ENCODE data around the gene REEP6.

The REEP6 gene

DNA sequence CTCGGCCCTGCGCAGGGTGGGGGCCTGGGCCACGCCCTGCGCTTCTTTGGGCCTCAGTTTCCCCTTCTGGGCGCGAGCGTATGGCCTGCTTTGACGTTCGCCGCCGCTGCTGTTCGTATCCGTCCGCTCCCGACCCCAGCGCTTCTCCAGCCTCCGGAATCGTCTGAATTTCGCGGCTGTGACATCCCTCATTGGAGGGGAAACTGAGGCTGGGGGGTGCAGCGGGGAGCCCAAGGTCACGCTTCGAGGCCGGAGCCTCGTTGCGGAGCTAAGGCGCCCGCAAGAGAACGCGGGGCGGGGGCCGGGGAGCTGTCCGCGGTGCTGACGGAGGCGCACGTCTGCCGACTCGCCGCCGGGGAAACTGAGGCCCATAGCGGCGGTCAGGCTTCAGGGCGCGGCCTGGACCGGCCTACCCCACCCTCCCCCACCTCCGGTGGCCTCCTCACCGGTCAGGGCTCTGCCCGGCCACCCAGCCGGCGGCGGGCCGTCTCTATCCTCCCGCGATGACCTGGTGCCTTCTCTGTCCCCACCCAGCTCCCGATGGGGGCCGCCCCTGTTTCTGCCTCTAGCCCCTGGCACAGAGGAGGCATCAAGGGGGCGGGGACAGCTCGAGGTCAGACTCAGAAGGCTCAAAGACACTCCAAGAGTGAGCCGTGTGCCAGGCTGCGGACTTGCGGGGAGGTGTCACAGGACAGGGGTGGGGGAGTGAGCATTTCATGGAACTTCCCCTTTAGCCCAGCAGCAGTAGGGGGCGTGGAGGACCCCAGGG is 44.1 kb upstream of the REEP6 start:
- H3K4me3 ChIP-seq (ENCODE audit: severe bottlenecking): no peak overlapping the region
- ATAC-seq (ENCODE audit: low read depth) (no peak), DNase-seq (ENCODE audit: low spot score) (no peak)
- H3K4me1 ChIP-seq (ENCODE audit: insufficient read depth, poor library complexity, severe bottlenecking): no peaks in the 10 kb centered on the region
- H3K9me3 ChIP-seq (ENCODE audit: severe bottlenecking): no peaks in the 10 kb centered on the region
- H3K36me3 ChIP-seq (ENCODE audit: low read depth): peaks cover 10% of the 10 kb centered on the region
- H3K27ac ChIP-seq (ENCODE audit: poor library complexity, severe bottlenecking): no peak overlapping the region
- no peak for TF ChIP-seq CTCF (IDR thresholded peaks at IDR 0.05; ENCODE audit: poor library complexity, severe bottlenecking)
- H3K27me3 ChIP-seq (ENCODE audit: insufficient read depth, poor library complexity, severe bottlenecking): peaks cover 51% of the 10 kb centered on the region

DNA sequence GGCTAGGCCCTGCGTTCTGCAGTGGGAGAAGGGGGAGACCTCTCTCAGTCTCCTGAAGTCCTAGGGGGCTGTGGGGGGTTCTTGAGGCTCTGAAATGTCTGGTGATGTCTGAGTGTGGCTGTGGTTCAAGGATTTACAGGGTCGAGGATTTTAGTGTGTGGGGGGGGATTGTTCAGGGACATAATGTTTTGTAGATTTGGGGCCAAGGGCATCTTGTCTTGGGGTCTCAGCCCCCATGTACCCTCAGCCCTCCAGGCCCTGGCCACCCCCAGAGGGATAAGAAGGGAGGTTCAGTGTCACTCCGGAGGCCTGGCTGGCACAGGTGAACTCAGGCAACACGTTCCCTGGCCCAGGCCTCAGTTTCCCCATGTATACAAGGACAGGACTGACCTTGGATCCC is 43.5 kb upstream of the REEP6 start:
- peaks cover 3% of the 10 kb centered on the region; the same call in 1 of the 2 replicates for H3K36me3 ChIP-seq (ENCODE audit: low read depth)
- H3K27ac ChIP-seq (ENCODE audit: poor library complexity, severe bottlenecking): no peak overlapping the region
- no peak for TF ChIP-seq CTCF (IDR thresholded peaks at IDR 0.05; ENCODE audit: poor library complexity, severe bottlenecking)
- ATAC-seq (ENCODE audit: low read depth) (no peak), DNase-seq (ENCODE audit: low spot score) (no peak)
- no peaks in the 10 kb centered on the region for H3K9me3 ChIP-seq (ENCODE audit: severe bottlenecking)
- no peaks in the 10 kb centered on the region for H3K4me1 ChIP-seq (ENCODE audit: insufficient read depth, poor library complexity, severe bottlenecking)
- H3K27me3 ChIP-seq (ENCODE audit: insufficient read depth, poor library complexity, severe bottlenecking): peaks cover 57% of the 10 kb centered on the region
- H3K4me3 ChIP-seq (ENCODE audit: severe bottlenecking): no peak overlapping the region

GRCh38 chr19:1447944-1448343 is 43.0 kb upstream of the REEP6 start:
- TF ChIP-seq CTCF (IDR thresholded peaks at IDR 0.05; ENCODE audit: poor library complexity, severe bottlenecking): no peak
- Histone ChIP-seq H3K27ac (ENCODE audit: poor library complexity, severe bottlenecking) (no peak overlapping the region), H3K4me1 (ENCODE audit: insufficient read depth, poor library complexity, severe bottlenecking) (no peaks in the 10 kb centered on the region), H3K4me3 (ENCODE audit: severe bottlenecking) (no peak overlapping the region), H3K9me3 (ENCODE audit: severe bottlenecking) (no peaks in the 10 kb centered on the region), H3K27me3 (ENCODE audit: insufficient read depth, poor library complexity, severe bottlenecking) (peaks cover 61% of the 10 kb centered on the region), H3K36me3 (ENCODE audit: low read depth) (no peaks in the 10 kb centered on the region; the same call in 1 of the 2 replicates)
- ATAC-seq (ENCODE audit: low read depth): no peak
- DNase-seq (ENCODE audit: low spot score): no peak

DNA sequence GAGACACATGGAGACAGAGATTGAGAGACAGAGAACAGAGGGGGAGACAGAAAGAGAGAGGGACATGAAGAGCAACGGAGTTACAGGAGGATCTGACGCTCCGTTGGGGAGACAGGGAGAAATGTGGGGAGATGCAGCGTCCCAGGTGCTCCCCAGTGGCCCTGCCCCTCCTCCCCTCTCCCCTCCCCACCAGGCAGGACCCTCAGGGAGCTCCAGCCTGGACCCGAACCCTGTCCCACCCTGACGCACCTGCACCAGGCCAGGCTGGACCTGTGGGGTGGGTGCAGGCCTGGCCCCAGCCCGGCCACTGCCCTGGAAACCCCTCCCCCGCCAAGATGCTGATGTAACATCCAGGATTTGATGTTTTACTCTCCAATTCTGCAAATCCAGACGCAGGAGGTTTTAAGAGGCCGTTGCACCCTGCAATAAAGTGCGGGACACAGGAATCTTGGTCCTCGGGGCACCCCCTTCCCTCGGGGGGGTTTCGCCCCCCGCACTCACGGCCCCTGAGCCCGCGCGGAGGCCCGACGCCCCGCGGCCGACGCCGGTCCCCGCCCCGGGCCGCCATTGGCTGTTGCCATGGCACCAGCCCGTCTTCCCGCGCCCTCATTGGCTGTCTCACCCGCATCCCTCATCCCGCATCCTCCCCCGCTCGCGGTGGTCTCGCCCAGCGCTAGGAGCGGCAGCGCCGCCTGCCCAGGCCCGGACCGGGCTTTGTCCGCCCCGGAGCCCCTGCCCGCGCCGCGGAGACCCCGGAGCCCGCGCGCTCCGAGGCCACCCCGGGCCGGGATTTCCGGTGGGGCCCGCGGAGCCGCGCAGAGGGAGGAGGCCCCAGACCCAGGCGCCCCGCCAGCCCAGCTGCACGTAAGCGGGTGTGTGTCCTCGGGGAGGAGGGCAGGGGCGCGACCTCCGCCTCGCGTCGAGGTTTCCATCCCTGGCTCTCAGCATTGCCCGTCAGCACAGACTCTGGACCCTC is 41.2 kb upstream of the REEP6 start, which contains the start of gene APC2:
Gene APC2 (plus strand): TSS at position 655 of the 976 bp plus-strand sequence. CDS start 2,881 bp downstream, outside the sequence.
- no peak for TF ChIP-seq CTCF (IDR thresholded peaks at IDR 0.05; ENCODE audit: poor library complexity, severe bottlenecking)
- DNase-seq (ENCODE audit: low spot score): no peak
- Histone ChIP-seq H3K27ac (ENCODE audit: poor library complexity, severe bottlenecking) (no peak within 1 kb of the TSS), H3K4me3 (ENCODE audit: severe bottlenecking) (no peak within 1 kb of the TSS), H3K27me3 (ENCODE audit: insufficient read depth, poor library complexity, severe bottlenecking) (peaks cover 73% of the 10 kb centered on the region), H3K4me1 (ENCODE audit: insufficient read depth, poor library complexity, severe bottlenecking) (no peaks in the 10 kb centered on the region), H3K9me3 (ENCODE audit: severe bottlenecking) (no peaks in the 10 kb centered on the region), H3K36me3 (ENCODE audit: low read depth) (no peaks in the 10 kb centered on the region)
- ATAC-seq (ENCODE audit: low read depth): no peak

Data from RWPE2 (cell line).